Calu3 (cell line): ENCODE results near the gene MAGEF1. TPM values are rescaled to one million over a fixed set of nuclear protein-coding genes. Genes with fewer than 3 reads are reported as not detected.

Experiments used
- BruUV-seq: library from RNA; stranded (reverse); fragments of 400-500 nt; replicated peaks from 2 replicates; lab custom pipeline; 2021; lab: Mats Ljungman, UMichigan
- CTCF ChIA-PET: fragments of 300-600 bp; sonication (Branson Sonifier 250); formaldehyde crosslinking; loops from one replicate; lab custom pipeline; 2022; ENCODE audit warnings: antibody characterized with exemption; lab: Charles Lee
- DNase-seq: peaks from one replicate; pipeline ENCODE4 v3.0.0; 2022
- H3K27ac Mint-ChIP-seq: one replicate; pipeline ENCODE4 v1.8.0; 2022; ENCODE audit warnings: mixed read lengths; ENCODE audit not compliant: unreplicated experiment
- H3K27me3 Mint-ChIP-seq: one replicate; pipeline ENCODE4 v1.8.0; 2022; ENCODE audit warnings: mixed read lengths; ENCODE audit not compliant: unreplicated experiment
- H3K36me3 Mint-ChIP-seq: one replicate; pipeline ENCODE4 v1.8.0; 2022; ENCODE audit warnings: mild to moderate bottlenecking, moderate library complexity, mixed read lengths; ENCODE audit not compliant: insufficient read depth, unreplicated experiment
- H3K4me1 Mint-ChIP-seq: one replicate; pipeline ENCODE4 v1.8.0; 2022; ENCODE audit warnings: mild to moderate bottlenecking, low read depth, mixed read lengths; ENCODE audit not compliant: unreplicated experiment
- H3K4me3 Mint-ChIP-seq: one replicate; pipeline ENCODE4 v1.8.0; 2022; ENCODE audit warnings: mild to moderate bottlenecking, low read depth, moderate library complexity, mixed read lengths; ENCODE audit not compliant: unreplicated experiment
- H3K9me3 Mint-ChIP-seq: one replicate; pipeline ENCODE4 v1.8.0; 2022; ENCODE audit warnings: low read depth, mixed read lengths; ENCODE audit not compliant: unreplicated experiment
- CTCF ChIP-seq: fragments of 200-600 bp; IDR thresholded peaks from one replicate; pipeline ENCODE4 v1.8.0; 2022; ENCODE audit warnings: antibody characterized with exemption; ENCODE audit not compliant: unreplicated experiment
- intact Hi-C: fragments of 100-400 bp; cut with micrococcal nuclease; formaldehyde crosslinking; loops from one replicate; pipeline ENCODE4 v1.10.0; 2022; ENCODE audit not compliant: unreplicated experiment
- total RNA-seq: library from RNA; stranded (reverse); gene quantifications from 2 replicates; pipeline ENCODE4 v1.2.3, GENCODE V29; 2022

Gene MAGEF1
- total RNA-seq, 1 experiment from 2014 or later, result 57.9 TPM

- CTCF ChIA-PET, result interaction anchor here (0.8 to 1.3 kb wide), 2 partner anchors 10 to 182 kb away, joined by 3 to 4 read pairs; no protein-coding TSS in a partner anchor
- Mint-ChIP-seq H3K4me3 (no peak overlapping the region), H3K4me1 (no peaks in the 10 kb centered on the region), H3K36me3 (no peaks in the 10 kb centered on the region), H3K27ac (no peak overlapping the region), H3K27me3 (peaks cover 48% of the 10 kb centered on the region), H3K9me3 (no peaks in the 10 kb centered on the region)
- no peak for DNase-seq
- no peak for TF ChIP-seq CTCF
- intact Hi-C loops, result no loop called here
- no TSS peak for BruUV-seq
Observed at GRCh38 chr3:184743248-184743647, 31.4 kb upstream of the MAGEF1 start.

- CTCF ChIA-PET, result interaction anchor here (0.6 to 1.3 kb wide), 3 partner anchors 9 to 958 kb away, joined by 3 to 4 read pairs (median 3); no protein-coding TSS in a partner anchor
- no peak for TF ChIP-seq CTCF
- no TSS peak for BruUV-seq
- Mint-ChIP-seq H3K4me3 (no peak overlapping the region), H3K4me1 (no peaks in the 10 kb centered on the region), H3K27me3 (peaks cover 46% of the 10 kb centered on the region), H3K9me3 (no peaks in the 10 kb centered on the region), H3K27ac (no peak overlapping the region), H3K36me3 (no peaks in the 10 kb centered on the region)
- intact Hi-C loops, result no loop called here
- DNase-seq, result no peak
Observed at GRCh38 chr3:184742676-184743135, 30.8 kb upstream of the MAGEF1 start.

- CTCF ChIA-PET, result interaction anchor here (0.6 kb wide), 1 partner anchor 957 kb away, joined by 3 read pairs; no protein-coding TSS in a partner anchor
- intact Hi-C loops, result no loop called here
- no peak overlapping the region for H3K27ac Mint-ChIP-seq
Observed at GRCh38 chr3:184741798-184742675, 30.2 kb upstream of the MAGEF1 start.

GRCh38 chr3:184741259-184741556, 29.3 kb upstream of the MAGEF1 start:
- no peak overlapping the region for H3K4me3 Mint-ChIP-seq
- BruUV-seq, result no TSS peak
- intact Hi-C loops, result no loop called here
- H3K36me3 Mint-ChIP-seq, result no peaks in the 10 kb centered on the region
- H3K27me3 Mint-ChIP-seq, result peaks cover 45% of the 10 kb centered on the region
- no peak overlapping the region for H3K27ac Mint-ChIP-seq
- no peak for DNase-seq
- no peak for TF ChIP-seq CTCF
- CTCF ChIA-PET, result no interaction called here
- H3K4me1 Mint-ChIP-seq, result no peaks in the 10 kb centered on the region
- no peaks in the 10 kb centered on the region for H3K9me3 Mint-ChIP-seq

More at GRCh38 chr3:184741798-184742675, 30.2 kb upstream of the MAGEF1 start:
- no peaks in the 10 kb centered on the region for H3K4me1 Mint-ChIP-seq
- no peaks in the 10 kb centered on the region for H3K36me3 Mint-ChIP-seq
- no peaks in the 10 kb centered on the region for H3K9me3 Mint-ChIP-seq
- H3K4me3 Mint-ChIP-seq, result no peak overlapping the region
- DNase-seq, result no peak
- peaks cover 46% of the 10 kb centered on the region for H3K27me3 Mint-ChIP-seq
- TF ChIP-seq CTCF, result no peak
- BruUV-seq, result no TSS peak
